ENCODE measurements around the gene PAX5. TPM values are rescaled to one million over a fixed set of nuclear protein-coding genes. Genes with fewer than 3 reads are reported as not detected.

PAX5 gene
- total RNA-seq, 3 donors from 2014 or later, result 0.59 TPM; not detected in 2

GRCh38 chr9:36901528-36901927, 132.5 kb downstream of the PAX5 start:
- H3K9me3 ChIP-seq, result no peaks in the 10 kb centered on the region
- no peak overlapping the region for H3K4me3 ChIP-seq
- no peak for TF ChIP-seq CTCF (IDR thresholded peaks at IDR 0.05)
- TF ChIP-seq POLR2A (IDR thresholded peaks at IDR 0.05), result no peak
- TF ChIP-seq POLR2AphosphoS5 (IDR thresholded peaks at IDR 0.05), result no peak
- H3K27me3 ChIP-seq, result no peaks in the 10 kb centered on the region
- H3K27ac ChIP-seq, result no peak overlapping the region
- intact Hi-C loops (cut with DNase I; ENCODE audit: low total_unique reads), result no loop called here
- DNase-seq (ENCODE audit: low spot score in 2 of 2), result no peak
- no peaks in the 10 kb centered on the region for H3K36me3 ChIP-seq
- no peaks in the 10 kb centered on the region for H3K4me1 ChIP-seq

- Histone ChIP-seq H3K27ac (no peak overlapping the region), H3K27me3 (no peaks in the 10 kb centered on the region), H3K36me3 (no peaks in the 10 kb centered on the region), H3K4me3 (no peak overlapping the region), H3K4me1 (no peaks in the 10 kb centered on the region), H3K9me3 (no peaks in the 10 kb centered on the region)
- intact Hi-C loops (cut with DNase I; ENCODE audit: low total_unique reads), result no loop called here
- no peak for DNase-seq (ENCODE audit: low spot score in 2 of 2)
- no peak for TF ChIP-seq POLR2A (IDR thresholded peaks at IDR 0.05)
- TF ChIP-seq CTCF (IDR thresholded peaks at IDR 0.05), result no peak
- no peak for TF ChIP-seq POLR2AphosphoS5 (IDR thresholded peaks at IDR 0.05)
These were observed 133.2 kb downstream of the PAX5 start for GRCh38 chr9:36900856-36901220.

- Histone ChIP-seq H3K27me3 (no peaks in the 10 kb centered on the region), H3K4me3 (no peak overlapping the region), H3K4me1 (no peaks in the 10 kb centered on the region), H3K9me3 (no peaks in the 10 kb centered on the region), H3K27ac (no peak overlapping the region), H3K36me3 (no peaks in the 10 kb centered on the region)
- TF ChIP-seq POLR2AphosphoS5 (IDR thresholded peaks at IDR 0.05) (no peak), POLR2A (IDR thresholded peaks at IDR 0.05) (no peak), CTCF (IDR thresholded peaks at IDR 0.05) (no peak)
- intact Hi-C loops (cut with DNase I; ENCODE audit: low total_unique reads), result no loop called here
- no peak for DNase-seq (ENCODE audit: low spot score in 2 of 2)
These were observed 133.8 kb downstream of the PAX5 start for GRCh38 chr9:36900136-36900855.

- DNase-seq (ENCODE audit: low spot score in 2 of 2), result no peak
- no peaks in the 10 kb centered on the region for H3K36me3 ChIP-seq
- H3K27ac ChIP-seq, result no peak overlapping the region
- H3K9me3 ChIP-seq, result no peaks in the 10 kb centered on the region
- H3K4me1 ChIP-seq, result no peaks in the 10 kb centered on the region
- no peak overlapping the region for H3K4me3 ChIP-seq
- no peaks in the 10 kb centered on the region for H3K27me3 ChIP-seq
- no peak for TF ChIP-seq CTCF (IDR thresholded peaks at IDR 0.05)
- TF ChIP-seq POLR2AphosphoS5 (IDR thresholded peaks at IDR 0.05), result no peak
- TF ChIP-seq POLR2A (IDR thresholded peaks at IDR 0.05), result no peak
- intact Hi-C loops (cut with DNase I; ENCODE audit: low total_unique reads), result no loop called here
These were observed 134.7 kb downstream of the PAX5 start for GRCh38 chr9:36899406-36899805.

GRCh38 chr9:36898431-36899020, 135.5 kb downstream of the PAX5 start:
- Histone ChIP-seq H3K27ac (no peak overlapping the region), H3K27me3 (no peaks in the 10 kb centered on the region), H3K4me1 (no peaks in the 10 kb centered on the region), H3K36me3 (no peaks in the 10 kb centered on the region), H3K4me3 (no peak overlapping the region), H3K9me3 (no peaks in the 10 kb centered on the region)
- no peak for DNase-seq (ENCODE audit: low spot score in 2 of 2)
- TF ChIP-seq POLR2A (IDR thresholded peaks at IDR 0.05) (no peak), POLR2AphosphoS5 (IDR thresholded peaks at IDR 0.05) (no peak), CTCF (IDR thresholded peaks at IDR 0.05) (no peak)
- intact Hi-C loops (cut with DNase I; ENCODE audit: low total_unique reads), result no loop called here

Data from breast epithelium (tissue), 4 donors.